HEK293 (cell line): ENCODE data around the gene HOXB1.

ENCODE experiments used
- CTCF ChIA-PET: fragments of 350-600 bp; formaldehyde crosslinking; extraction: SDS; loops from one replicate; lab custom pipeline; 2021; ENCODE audit warnings: antibody characterized with exemption; lab: Yijun Ruan, JAX
- POLR2A ChIA-PET: fragments of 300-600 bp; formaldehyde crosslinking; extraction: SDS; loops from one replicate; lab custom pipeline; 2020; ENCODE audit warnings: antibody characterized with exemption, inconsistent platforms; lab: Yijun Ruan, JAX
- H3K27ac ChIP-seq: fragments of 200-500 bp; sonication (Bioruptor generic); 2 replicates; pipeline ENCODE4 v1.5.1; 2014; ENCODE audit warnings: low read depth, low read length, control low read depth, inconsistent platforms; ENCODE audit errors: extremely low read depth
- H3K36me3 ChIP-seq, 2 experiments: fragments of 200-500 bp in 1 of 2; sonication (Bioruptor generic) in 1 of 2; 1 replicate in 1 of 2; 2 replicates in 1 of 2; pipeline ENCODE4 v1.5.1; 2014 to 2017; ENCODE audit warnings: inconsistent platforms in 2 of 2, low read length in 2 of 2; ENCODE audit not compliant: control insufficient read depth in 2 of 2, insufficient read depth in 1 of 2
- H3K4me1 ChIP-seq: fragments of 200-500 bp; sonication (Bioruptor generic); 2 replicates; pipeline ENCODE4 v1.5.1; 2014; ENCODE audit warnings: mild to moderate bottlenecking, low read length, inconsistent platforms; ENCODE audit not compliant: control insufficient read depth, insufficient read depth
- H3K4me3 ChIP-seq: 2 replicates; pipeline ENCODE4 v1.5.1; 2011; ENCODE audit warnings: low read depth, mild to moderate bottlenecking, control low read depth, low read length, moderate library complexity
- H3K9me3 ChIP-seq: fragments of 200-500 bp; sonication (Bioruptor generic); 2 replicates; pipeline ENCODE4 v1.5.1; 2014; ENCODE audit warnings: low read depth, low read length, inconsistent platforms; ENCODE audit not compliant: control insufficient read depth, insufficient read depth
- IKZF3 ChIP-seq: fragments of 450-650 bp; IDR thresholded peaks from 2 replicates; pipeline ENCODE4 v1.5.0; 2018; ENCODE audit warnings: missing biosample characterization, mild to moderate bottlenecking, missing genetic modification characterization, moderate library complexity
- PRDM1 ChIP-seq: fragments of 450-650 bp; formaldehyde crosslinking; IDR thresholded peaks from 2 replicates; pipeline ENCODE4; 2016; ENCODE audit warnings: missing biosample characterization, missing genetic modification characterization
- ZBTB17 ChIP-seq: fragments of 450-650 bp; formaldehyde crosslinking; IDR thresholded peaks from 2 replicates; pipeline ENCODE4 v1.5.1; 2016; ENCODE audit warnings: missing biosample characterization, missing genetic modification characterization
- ZNF10 ChIP-seq: fragments of 450-650 bp; formaldehyde crosslinking; IDR thresholded peaks from 2 replicates; pipeline ENCODE4 v1.5.1; 2017; ENCODE audit warnings: missing biosample characterization, missing genetic modification characterization
- ZNF138 ChIP-seq: fragments of 450-650 bp; formaldehyde crosslinking; IDR thresholded peaks from 2 replicates; pipeline ENCODE4 v1.5.1; 2016; ENCODE audit warnings: missing biosample characterization, missing genetic modification characterization, borderline replicate concordance
- ZNF239 ChIP-seq: fragments of 450-650 bp; formaldehyde crosslinking; IDR thresholded peaks from 2 replicates; pipeline ENCODE4 v1.5.1; 2016; ENCODE audit warnings: missing biosample characterization, missing genetic modification characterization
- ZNF423 ChIP-seq: fragments of 450-650 bp; formaldehyde crosslinking; IDR thresholded peaks from 2 replicates; pipeline ENCODE4 v1.5.1; 2016; ENCODE audit warnings: missing biosample characterization, missing genetic modification characterization
- ZNF48 ChIP-seq: fragments of 450-650 bp; formaldehyde crosslinking; IDR thresholded peaks from 2 replicates; pipeline ENCODE4 v1.5.1; 2016; ENCODE audit warnings: missing biosample characterization, missing genetic modification characterization
- ZNF600 ChIP-seq: fragments of 450-650 bp; formaldehyde crosslinking; IDR thresholded peaks from 2 replicates; pipeline ENCODE4 v1.5.1; 2016; ENCODE audit warnings: missing biosample characterization, missing genetic modification characterization
- ZNF76 ChIP-seq: fragments of 450-650 bp; formaldehyde crosslinking; IDR thresholded peaks from 2 replicates; pipeline ENCODE4; 2016; ENCODE audit warnings: low read depth, missing biosample characterization, missing genetic modification characterization, borderline replicate concordance
- ZXDB ChIP-seq: fragments of 450-650 bp; formaldehyde crosslinking; IDR thresholded peaks from 2 replicates; pipeline ENCODE4 v1.5.1; 2016; ENCODE audit warnings: missing biosample characterization, missing genetic modification characterization
- TF ChIP-seq, protein P1 (sequence below): fragments of 450-650 bp; formaldehyde crosslinking; IDR thresholded peaks from 2 replicates; pipeline ENCODE4 v1.5.1; 2017; ENCODE audit warnings: missing biosample characterization, missing genetic modification characterization
- TF ChIP-seq, protein P2 (sequence below): fragments of 450-650 bp; formaldehyde crosslinking; IDR thresholded peaks from 2 replicates; pipeline ENCODE4 v1.5.1; 2016; ENCODE audit warnings: missing biosample characterization, missing genetic modification characterization
- TF ChIP-seq, protein P3 (sequence below): fragments of 450-650 bp; formaldehyde crosslinking; IDR thresholded peaks from 2 replicates; pipeline ENCODE4 v1.5.1; 2016; ENCODE audit warnings: missing biosample characterization, missing genetic modification characterization
- TF ChIP-seq, protein P4 (sequence below): fragments of 450-650 bp; formaldehyde crosslinking; IDR thresholded peaks from 2 replicates; pipeline ENCODE4 v1.5.1; 2016; ENCODE audit warnings: missing biosample characterization, missing genetic modification characterization

The HOXB1 gene

DNA sequence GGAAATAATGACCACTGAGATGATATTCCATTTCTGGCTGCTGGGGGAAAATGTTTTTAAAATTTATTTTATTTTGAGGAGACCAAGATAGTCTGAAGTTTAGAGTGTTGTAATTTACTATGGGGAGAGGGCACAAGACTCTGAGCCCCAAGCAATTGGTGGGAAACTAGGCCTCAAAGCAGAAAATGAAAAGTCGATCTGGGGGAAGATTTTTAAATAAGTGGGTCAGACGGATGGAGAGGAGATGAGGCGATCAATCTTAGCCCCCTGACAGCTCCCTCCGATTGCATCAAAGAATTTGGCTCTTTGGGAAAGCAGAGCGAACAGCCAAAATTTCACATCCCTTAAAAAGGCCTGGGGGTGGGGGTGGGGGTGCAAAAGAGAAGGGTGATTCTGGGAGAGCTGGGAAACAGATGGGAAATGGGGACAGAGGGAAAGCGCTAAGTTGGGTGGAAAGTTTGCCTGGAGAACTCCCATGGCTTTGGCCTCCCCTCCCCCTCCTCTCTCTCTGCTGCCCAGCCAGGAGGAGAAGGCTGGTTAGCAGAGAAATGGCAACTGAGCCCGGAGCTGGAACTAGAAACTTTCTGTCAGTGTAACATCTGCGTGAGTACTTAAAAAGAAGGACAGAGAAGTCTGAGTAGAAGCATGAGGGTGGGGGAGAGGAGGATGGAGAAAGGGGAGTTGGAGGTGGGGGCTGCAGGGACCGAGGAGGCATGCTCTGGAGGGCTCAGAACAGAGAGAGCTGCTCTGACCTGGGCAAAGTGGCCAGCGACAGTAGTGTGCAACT, 15.5 kb upstream of the HOXB1 start:
- Histone ChIP-seq H3K9me3 (no peaks in the 10 kb centered on the region), H3K36me3 (peaks cover 10 to 29% of the 10 kb centered on the region in 2 experiments), H3K4me3 (no peak overlapping the region), H3K4me1 (peaks cover 48% of the 10 kb centered on the region), H3K27ac (peak overlapping the region; percentile 100)
- TF ChIP-seq ZNF239 = no peak
- TF ChIP-seq ZXDB = 0 out of 2 replicates have a peak, but pooled peaks have one; percentile 41
- TF ChIP-seq, protein P1, sequence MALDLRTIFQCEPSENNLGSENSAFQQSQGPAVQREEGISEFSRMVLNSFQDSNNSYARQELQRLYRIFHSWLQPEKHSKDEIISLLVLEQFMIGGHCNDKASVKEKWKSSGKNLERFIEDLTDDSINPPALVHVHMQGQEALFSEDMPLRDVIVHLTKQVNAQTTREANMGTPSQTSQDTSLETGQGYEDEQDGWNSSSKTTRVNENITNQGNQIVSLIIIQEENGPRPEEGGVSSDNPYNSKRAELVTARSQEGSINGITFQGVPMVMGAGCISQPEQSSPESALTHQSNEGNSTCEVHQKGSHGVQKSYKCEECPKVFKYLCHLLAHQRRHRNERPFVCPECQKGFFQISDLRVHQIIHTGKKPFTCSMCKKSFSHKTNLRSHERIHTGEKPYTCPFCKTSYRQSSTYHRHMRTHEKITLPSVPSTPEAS = no peak
- peak; percentile 71; the same call in 1 of the 2 replicates for TF ChIP-seq ZNF76 (tag by site-specific recombination)
- TF ChIP-seq IKZF3 = peak; percentile 73
- TF ChIP-seq, protein P2, sequence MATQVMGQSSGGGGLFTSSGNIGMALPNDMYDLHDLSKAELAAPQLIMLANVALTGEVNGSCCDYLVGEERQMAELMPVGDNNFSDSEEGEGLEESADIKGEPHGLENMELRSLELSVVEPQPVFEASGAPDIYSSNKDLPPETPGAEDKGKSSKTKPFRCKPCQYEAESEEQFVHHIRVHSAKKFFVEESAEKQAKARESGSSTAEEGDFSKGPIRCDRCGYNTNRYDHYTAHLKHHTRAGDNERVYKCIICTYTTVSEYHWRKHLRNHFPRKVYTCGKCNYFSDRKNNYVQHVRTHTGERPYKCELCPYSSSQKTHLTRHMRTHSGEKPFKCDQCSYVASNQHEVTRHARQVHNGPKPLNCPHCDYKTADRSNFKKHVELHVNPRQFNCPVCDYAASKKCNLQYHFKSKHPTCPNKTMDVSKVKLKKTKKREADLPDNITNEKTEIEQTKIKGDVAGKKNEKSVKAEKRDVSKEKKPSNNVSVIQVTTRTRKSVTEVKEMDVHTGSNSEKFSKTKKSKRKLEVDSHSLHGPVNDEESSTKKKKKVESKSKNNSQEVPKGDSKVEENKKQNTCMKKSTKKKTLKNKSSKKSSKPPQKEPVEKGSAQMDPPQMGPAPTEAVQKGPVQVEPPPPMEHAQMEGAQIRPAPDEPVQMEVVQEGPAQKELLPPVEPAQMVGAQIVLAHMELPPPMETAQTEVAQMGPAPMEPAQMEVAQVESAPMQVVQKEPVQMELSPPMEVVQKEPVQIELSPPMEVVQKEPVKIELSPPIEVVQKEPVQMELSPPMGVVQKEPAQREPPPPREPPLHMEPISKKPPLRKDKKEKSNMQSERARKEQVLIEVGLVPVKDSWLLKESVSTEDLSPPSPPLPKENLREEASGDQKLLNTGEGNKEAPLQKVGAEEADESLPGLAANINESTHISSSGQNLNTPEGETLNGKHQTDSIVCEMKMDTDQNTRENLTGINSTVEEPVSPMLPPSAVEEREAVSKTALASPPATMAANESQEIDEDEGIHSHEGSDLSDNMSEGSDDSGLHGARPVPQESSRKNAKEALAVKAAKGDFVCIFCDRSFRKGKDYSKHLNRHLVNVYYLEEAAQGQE = peak; percentile 47
- TF ChIP-seq ZNF600 (tag by site-specific recombination) = peak; percentile 73; the same call in 1 of the 2 replicates
- 0 out of 2 replicates have a peak, but pooled peaks have one; percentile 14 for TF ChIP-seq ZNF10 (tag by site-specific recombination)
- no peak for TF ChIP-seq ZNF48 (tag by site-specific recombination)
- TF ChIP-seq, protein P3, sequence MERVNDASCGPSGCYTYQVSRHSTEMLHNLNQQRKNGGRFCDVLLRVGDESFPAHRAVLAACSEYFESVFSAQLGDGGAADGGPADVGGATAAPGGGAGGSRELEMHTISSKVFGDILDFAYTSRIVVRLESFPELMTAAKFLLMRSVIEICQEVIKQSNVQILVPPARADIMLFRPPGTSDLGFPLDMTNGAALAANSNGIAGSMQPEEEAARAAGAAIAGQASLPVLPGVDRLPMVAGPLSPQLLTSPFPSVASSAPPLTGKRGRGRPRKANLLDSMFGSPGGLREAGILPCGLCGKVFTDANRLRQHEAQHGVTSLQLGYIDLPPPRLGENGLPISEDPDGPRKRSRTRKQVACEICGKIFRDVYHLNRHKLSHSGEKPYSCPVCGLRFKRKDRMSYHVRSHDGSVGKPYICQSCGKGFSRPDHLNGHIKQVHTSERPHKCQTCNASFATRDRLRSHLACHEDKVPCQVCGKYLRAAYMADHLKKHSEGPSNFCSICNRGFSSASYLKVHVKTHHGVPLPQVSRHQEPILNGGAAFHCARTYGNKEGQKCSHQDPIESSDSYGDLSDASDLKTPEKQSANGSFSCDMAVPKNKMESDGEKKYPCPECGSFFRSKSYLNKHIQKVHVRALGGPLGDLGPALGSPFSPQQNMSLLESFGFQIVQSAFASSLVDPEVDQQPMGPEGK (tag by site-specific recombination) = peak; percentile 72; the same call in 1 of the 2 replicates
- TF ChIP-seq ZNF138 = no peak
- TF ChIP-seq ZNF423 (tag by site-specific recombination) = peak; percentile 14; the same call in 1 of the 2 replicates
- TF ChIP-seq, protein P4, sequence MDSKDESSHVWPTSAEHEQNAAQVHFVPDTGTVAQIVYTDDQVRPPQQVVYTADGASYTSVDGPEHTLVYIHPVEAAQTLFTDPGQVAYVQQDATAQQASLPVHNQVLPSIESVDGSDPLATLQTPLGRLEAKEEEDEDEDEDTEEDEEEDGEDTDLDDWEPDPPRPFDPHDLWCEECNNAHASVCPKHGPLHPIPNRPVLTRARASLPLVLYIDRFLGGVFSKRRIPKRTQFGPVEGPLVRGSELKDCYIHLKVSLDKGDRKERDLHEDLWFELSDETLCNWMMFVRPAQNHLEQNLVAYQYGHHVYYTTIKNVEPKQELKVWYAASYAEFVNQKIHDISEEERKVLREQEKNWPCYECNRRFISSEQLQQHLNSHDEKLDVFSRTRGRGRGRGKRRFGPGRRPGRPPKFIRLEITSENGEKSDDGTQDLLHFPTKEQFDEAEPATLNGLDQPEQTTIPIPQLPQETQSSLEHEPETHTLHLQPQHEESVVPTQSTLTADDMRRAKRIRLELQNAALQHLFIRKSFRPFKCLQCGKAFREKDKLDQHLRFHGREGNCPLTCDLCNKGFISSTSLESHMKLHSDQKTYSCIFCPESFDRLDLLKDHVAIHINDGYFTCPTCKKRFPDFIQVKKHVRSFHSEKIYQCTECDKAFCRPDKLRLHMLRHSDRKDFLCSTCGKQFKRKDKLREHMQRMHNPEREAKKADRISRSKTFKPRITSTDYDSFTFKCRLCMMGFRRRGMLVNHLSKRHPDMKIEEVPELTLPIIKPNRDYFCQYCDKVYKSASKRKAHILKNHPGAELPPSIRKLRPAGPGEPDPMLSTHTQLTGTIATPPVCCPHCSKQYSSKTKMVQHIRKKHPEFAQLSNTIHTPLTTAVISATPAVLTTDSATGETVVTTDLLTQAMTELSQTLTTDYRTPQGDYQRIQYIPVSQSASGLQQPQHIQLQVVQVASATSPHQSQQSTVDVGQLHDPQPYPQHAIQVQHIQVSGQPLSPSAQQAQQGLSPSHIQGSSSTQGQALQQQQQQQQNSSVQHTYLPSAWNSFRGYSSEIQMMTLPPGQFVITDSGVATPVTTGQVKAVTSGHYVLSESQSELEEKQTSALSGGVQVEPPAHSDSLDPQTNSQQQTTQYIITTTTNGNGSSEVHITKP = no peak
- peak; percentile 90 for TF ChIP-seq ZBTB17 (tag by site-specific recombination)
- TF ChIP-seq PRDM1 (tag by site-specific recombination) = peak; percentile 88
- ChIA-PET POLR2A (interaction anchor here (0.6 to 1.8 kb wide), 14 partner anchors 9 to 527 kb away, joined by 3 to 22 read pairs (median 4); partner anchors contain the start of genes HOXB5 and HOXB9), CTCF (interaction anchor here (1.0 to 3.1 kb wide), 5 partner anchors 9 to 53 kb away, joined by 3 to 15 read pairs (median 5); no protein-coding TSS in a partner anchor)
